DOHH2 (cell line): ENCODE results near the gene DNAJC27.

Experiments
- EZH2phosphoT487 ChIP-seq: fragments of 200-600 bp; sonication (generic); IDR thresholded peaks from 2 replicates; pipeline ENCODE4 v1.6.1; 2017; ENCODE audit warnings: borderline replicate concordance, mild to moderate bottlenecking, antibody characterized with exemption, low read length, moderate library complexity, mixed read lengths
- TF ChIP-seq, protein P1 (sequence below): fragments of 200-600 bp; sonication (generic); IDR thresholded peaks from one replicate; pipeline ENCODE4 v1.5.1; 2014; ENCODE audit warnings: antibody characterized with exemption, mild to moderate bottlenecking, low read depth, low read length; ENCODE audit not compliant: poor library complexity, severe bottlenecking

DNA sequence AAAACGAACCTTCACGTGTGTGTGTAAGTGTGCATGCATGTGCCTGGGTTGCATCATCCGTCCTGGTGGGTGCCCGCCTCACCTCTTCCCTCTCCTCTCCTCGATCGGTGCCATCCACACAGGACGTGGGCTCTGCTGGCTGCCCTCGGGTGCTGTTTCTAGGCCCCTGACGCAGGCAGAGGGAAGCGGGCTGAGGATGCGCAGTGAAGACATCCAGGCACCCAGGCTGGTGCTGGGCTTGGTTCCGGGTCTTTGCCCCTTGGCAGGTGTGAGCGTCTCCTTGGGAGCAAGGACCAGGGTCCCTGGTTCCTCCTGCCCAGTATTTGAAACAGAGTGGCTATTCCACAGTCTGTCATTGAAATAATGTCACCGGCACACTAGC is 45.5 kb downstream of the DNAJC27 start:
- TF ChIP-seq, protein P1, sequence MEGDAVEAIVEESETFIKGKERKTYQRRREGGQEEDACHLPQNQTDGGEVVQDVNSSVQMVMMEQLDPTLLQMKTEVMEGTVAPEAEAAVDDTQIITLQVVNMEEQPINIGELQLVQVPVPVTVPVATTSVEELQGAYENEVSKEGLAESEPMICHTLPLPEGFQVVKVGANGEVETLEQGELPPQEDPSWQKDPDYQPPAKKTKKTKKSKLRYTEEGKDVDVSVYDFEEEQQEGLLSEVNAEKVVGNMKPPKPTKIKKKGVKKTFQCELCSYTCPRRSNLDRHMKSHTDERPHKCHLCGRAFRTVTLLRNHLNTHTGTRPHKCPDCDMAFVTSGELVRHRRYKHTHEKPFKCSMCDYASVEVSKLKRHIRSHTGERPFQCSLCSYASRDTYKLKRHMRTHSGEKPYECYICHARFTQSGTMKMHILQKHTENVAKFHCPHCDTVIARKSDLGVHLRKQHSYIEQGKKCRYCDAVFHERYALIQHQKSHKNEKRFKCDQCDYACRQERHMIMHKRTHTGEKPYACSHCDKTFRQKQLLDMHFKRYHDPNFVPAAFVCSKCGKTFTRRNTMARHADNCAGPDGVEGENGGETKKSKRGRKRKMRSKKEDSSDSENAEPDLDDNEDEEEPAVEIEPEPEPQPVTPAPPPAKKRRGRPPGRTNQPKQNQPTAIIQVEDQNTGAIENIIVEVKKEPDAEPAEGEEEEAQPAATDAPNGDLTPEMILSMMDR, result no peak
- TF ChIP-seq EZH2phosphoT487, result no peak
